Psoas muscle (tissue), 8 donors: ENCODE data around the gene TRAF3IP1. TPM values are rescaled to one million over a fixed set of nuclear protein-coding genes. Genes with fewer than 3 reads are reported as not detected.

ENCODE experiments used
- ATAC-seq, 4 donors: fragments of 200-7000 bp; cut with Tn5 transposase; one replicate each; pipeline ENCODE4 v1.9.1; 2020; ENCODE audit warnings: moderate library complexity in 3 of 4, mild to moderate bottlenecking in 2 of 4
- DNase-seq, 2 donors: peaks; one replicate each; pipeline ENCODE4 v3.0.0-alpha.2; 2020
- H3K27ac ChIP-seq: fragments of 200-600 bp; one replicate; pipeline ENCODE4 v1.8.0; 2022
- H3K27me3 ChIP-seq, 3 donors: fragments of 200-600 bp in 1 of 3; one replicate each; pipeline versions ENCODE4 v1.6.1 to v1.8.0; 2013 to 2022; ENCODE audit warnings: low read length in 2 of 3, mild to moderate bottlenecking in 2 of 3, moderate library complexity in 1 of 3; ENCODE audit not compliant: insufficient read depth in 3 of 3
- H3K36me3 ChIP-seq, 2 donors: fragments of 200-600 bp in 1 of 2; one replicate each; pipeline versions ENCODE4 v1.6.1 to v1.8.0; 2013 to 2022; ENCODE audit warnings: low read depth in 1 of 2, mild to moderate bottlenecking in 1 of 2, moderate library complexity in 1 of 2; ENCODE audit not compliant: insufficient read depth in 1 of 2
- H3K4me1 ChIP-seq: fragments of 200-600 bp; one replicate; pipeline ENCODE4 v1.8.0; 2022
- H3K4me3 ChIP-seq: fragments of 200-600 bp; one replicate; pipeline ENCODE4 v1.8.0; 2022; ENCODE audit warnings: mild to moderate bottlenecking
- H3K9me3 ChIP-seq: fragments of 200-600 bp; one replicate; pipeline ENCODE4 v1.8.0; 2022
- CTCF ChIP-seq: fragments of 200-600 bp; IDR thresholded peaks from one replicate; pipeline ENCODE4 v1.8.0; 2022; ENCODE audit warnings: antibody characterized with exemption
- WGBS, 3 donors: extraction: QIAGEN DNeasy Blood & Tissue Kit; methylation state at CpG; one replicate each; pipeline versions ENCODE4 v1.1.6 to v1.1.7; 2013; 5-methylcytosine and 5-hydroxymethylcytosine counted together
- intact Hi-C, 2 donors: fragments of 100-400 bp; cut with DNase I; formaldehyde crosslinking; loops; one replicate each; pipeline versions ENCODE4 v1.11.0 to v1.14.2; 2022
- polyA plus RNA-seq, 3 donors: library from polyadenylated mRNA; stranded (reverse); fragments of 200-250 nt; gene quantifications; one replicate each; pipeline ENCODE4 v1.2.3, GENCODE V29; 2013
- total RNA-seq, 4 donors: library from RNA; stranded (reverse); fragmentation: NEBNext Ultra II Directional in 2 of 4; extraction: Animal tissue kit (Norgen Biotek cat#: 25700) in 2 of 4; gene quantifications; one replicate each; pipeline versions ENCODE4 v1.2.1 to v1.2.4, GENCODE V29; 2021 to 2023
- donor health status: healthy with polysubstance abuse.
- donor health status: DM: no; HTN: no; CAD: no; lungs with moderate emphysema.
- donor health status: Bipolar disorder and iron deficiency.
- donor health status: healthy.
- donor health status: DM: yes; HTN: yes; CAD: no.
- donor health status: DM: no; HTN: no; CAD: no.
- donor health status: DM: no; HTN: no; CAD: no.
- donor health status: DM: yes; HTN: yes; CAD: no.

TRAF3IP1 gene
- total and polyA plus RNA-seq, 7 donors: 2.9 to 30.9 (median 16.3) TPM

GRCh38 chr2:238391042-238391689, 70.8 kb downstream of the TRAF3IP1 start:
- H3K4me1 ChIP-seq: peaks cover 21% of the 10 kb centered on the region
- 88 to 91% (median 90%) methylated on average over 6 of the region's 6 CpGs for WGBS, 3 donors
- intact Hi-C loops: no loop called here
- no peaks in the 10 kb centered on the region for H3K36me3 ChIP-seq
- DNase-seq (no peak), ATAC-seq (no peak)
- peak overlapping the region; percentile 95 for H3K27ac ChIP-seq
- no peak overlapping the region for H3K4me3 ChIP-seq
- no peak for TF ChIP-seq CTCF
- no peaks in the 10 kb centered on the region for H3K27me3 ChIP-seq
- no peaks in the 10 kb centered on the region for H3K9me3 ChIP-seq

GRCh38 chr2:238396663-238397062, 76.3 kb downstream of the TRAF3IP1 start:
- H3K4me1 ChIP-seq: no peaks in the 10 kb centered on the region
- no peak for TF ChIP-seq CTCF
- whole genome bisulfite sequencing, 3 donors: 90 to 97% (median 91%) methylated on average over 7 of the region's 7 CpGs
- DNase-seq (no peak), ATAC-seq (no peak)
- H3K27me3 ChIP-seq: no peaks in the 10 kb centered on the region
- no peak overlapping the region for H3K4me3 ChIP-seq
- intact Hi-C loops: no loop called here
- no peak overlapping the region for H3K27ac ChIP-seq
- H3K9me3 ChIP-seq: no peaks in the 10 kb centered on the region
- H3K36me3 ChIP-seq: peaks cover 0 to 26% of the 10 kb centered on the region in 2 donors

GRCh38 chr2:238397356-238397755, 77.0 kb downstream of the TRAF3IP1 start:
- Histone ChIP-seq H3K36me3 (peaks cover 0 to 30% of the 10 kb centered on the region in 2 donors), H3K27ac (no peak overlapping the region), H3K4me1 (no peaks in the 10 kb centered on the region), H3K4me3 (no peak overlapping the region), H3K9me3 (no peaks in the 10 kb centered on the region), H3K27me3 (no peaks in the 10 kb centered on the region)
- 82 to 90% (median 89%) methylated on average over 14 of the region's 14 CpGs for WGBS, 3 donors
- ATAC-seq (no peak), DNase-seq (no peak)
- intact Hi-C loops: no loop called here
- no peak for TF ChIP-seq CTCF

GRCh38 chr2:238398577-238398976, 78.3 kb downstream of the TRAF3IP1 start:
- intact Hi-C loops: no loop called here
- Histone ChIP-seq H3K27me3 (no peaks in the 10 kb centered on the region), H3K9me3 (no peaks in the 10 kb centered on the region), H3K27ac (no peak overlapping the region), H3K4me3 (no peak overlapping the region), H3K36me3 (peaks cover 0 to 36% of the 10 kb centered on the region in 2 donors), H3K4me1 (no peaks in the 10 kb centered on the region)
- TF ChIP-seq CTCF: no peak
- DNase-seq (no peak), ATAC-seq (no peak)
- WGBS, 3 donors: 88 to 91% (median 89%) methylated on average over 6 of the region's 6 CpGs

GRCh38 chr2:238399094-238399493, 78.8 kb downstream of the TRAF3IP1 start:
- ATAC-seq: no peak
- intact Hi-C loops: no loop called here

More at GRCh38 chr2:238399094-238399493, 78.8 kb downstream of the TRAF3IP1 start:
- no peaks in the 10 kb centered on the region for H3K4me1 ChIP-seq
- no peak overlapping the region for H3K27ac ChIP-seq
- H3K9me3 ChIP-seq: no peaks in the 10 kb centered on the region
- peaks cover 0 to 36% of the 10 kb centered on the region in 2 donors for H3K36me3 ChIP-seq
- 94 to 96% (median 96%) methylated on average over 2 of the region's 2 CpGs for WGBS, 3 donors
- DNase-seq: no peak
- TF ChIP-seq CTCF: no peak
- H3K27me3 ChIP-seq: no peaks in the 10 kb centered on the region
- no peak overlapping the region for H3K4me3 ChIP-seq
